ENCODE measurements around the gene MCEMP1. TPM values are rescaled to one million over a fixed set of nuclear protein-coding genes. Genes with fewer than 3 reads are reported as not detected.

Gene MCEMP1
- total and polyA plus RNA-seq, 2 of the 13 experiments (the other 11 are each of a cell fraction or from before 2014, with no cell fraction given) = not detected

DNA sequence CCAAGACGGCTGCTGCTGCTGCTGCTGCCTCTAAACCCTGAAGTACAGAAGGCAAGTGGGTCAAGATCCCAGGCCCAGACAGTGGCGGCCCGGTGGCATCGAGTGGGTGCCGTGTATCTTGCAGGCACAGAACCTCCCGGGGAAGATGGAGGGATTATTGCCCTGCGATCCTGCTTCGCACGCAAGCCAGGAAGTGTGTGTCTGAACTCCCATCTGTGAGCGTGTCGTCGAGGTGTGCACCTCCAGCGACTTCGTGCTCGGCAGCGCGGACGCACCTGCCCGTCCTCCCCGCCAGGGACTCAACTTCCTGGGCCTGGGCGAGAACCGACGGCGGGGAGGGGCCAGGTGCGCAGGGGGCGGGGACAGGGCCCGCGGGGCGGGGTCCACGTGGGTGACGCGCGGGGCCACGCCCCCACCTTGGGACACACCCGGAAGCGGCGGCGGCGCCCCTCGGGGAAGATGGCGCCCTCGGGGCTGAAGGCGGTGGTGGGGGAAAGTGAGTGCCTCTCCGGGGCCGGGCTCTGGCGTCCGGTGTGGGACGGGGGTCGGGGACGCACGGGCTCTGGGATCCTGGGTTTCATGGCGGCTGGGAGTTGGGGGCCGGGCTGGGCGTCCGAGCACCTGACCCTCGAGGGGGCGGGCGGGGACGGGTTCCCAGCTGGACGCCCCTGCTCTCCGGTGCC lies 40.1 kb upstream of the MCEMP1 start, which contains the start of gene STXBP2 (continued):
- TF ChIP-seq, protein P1, sequence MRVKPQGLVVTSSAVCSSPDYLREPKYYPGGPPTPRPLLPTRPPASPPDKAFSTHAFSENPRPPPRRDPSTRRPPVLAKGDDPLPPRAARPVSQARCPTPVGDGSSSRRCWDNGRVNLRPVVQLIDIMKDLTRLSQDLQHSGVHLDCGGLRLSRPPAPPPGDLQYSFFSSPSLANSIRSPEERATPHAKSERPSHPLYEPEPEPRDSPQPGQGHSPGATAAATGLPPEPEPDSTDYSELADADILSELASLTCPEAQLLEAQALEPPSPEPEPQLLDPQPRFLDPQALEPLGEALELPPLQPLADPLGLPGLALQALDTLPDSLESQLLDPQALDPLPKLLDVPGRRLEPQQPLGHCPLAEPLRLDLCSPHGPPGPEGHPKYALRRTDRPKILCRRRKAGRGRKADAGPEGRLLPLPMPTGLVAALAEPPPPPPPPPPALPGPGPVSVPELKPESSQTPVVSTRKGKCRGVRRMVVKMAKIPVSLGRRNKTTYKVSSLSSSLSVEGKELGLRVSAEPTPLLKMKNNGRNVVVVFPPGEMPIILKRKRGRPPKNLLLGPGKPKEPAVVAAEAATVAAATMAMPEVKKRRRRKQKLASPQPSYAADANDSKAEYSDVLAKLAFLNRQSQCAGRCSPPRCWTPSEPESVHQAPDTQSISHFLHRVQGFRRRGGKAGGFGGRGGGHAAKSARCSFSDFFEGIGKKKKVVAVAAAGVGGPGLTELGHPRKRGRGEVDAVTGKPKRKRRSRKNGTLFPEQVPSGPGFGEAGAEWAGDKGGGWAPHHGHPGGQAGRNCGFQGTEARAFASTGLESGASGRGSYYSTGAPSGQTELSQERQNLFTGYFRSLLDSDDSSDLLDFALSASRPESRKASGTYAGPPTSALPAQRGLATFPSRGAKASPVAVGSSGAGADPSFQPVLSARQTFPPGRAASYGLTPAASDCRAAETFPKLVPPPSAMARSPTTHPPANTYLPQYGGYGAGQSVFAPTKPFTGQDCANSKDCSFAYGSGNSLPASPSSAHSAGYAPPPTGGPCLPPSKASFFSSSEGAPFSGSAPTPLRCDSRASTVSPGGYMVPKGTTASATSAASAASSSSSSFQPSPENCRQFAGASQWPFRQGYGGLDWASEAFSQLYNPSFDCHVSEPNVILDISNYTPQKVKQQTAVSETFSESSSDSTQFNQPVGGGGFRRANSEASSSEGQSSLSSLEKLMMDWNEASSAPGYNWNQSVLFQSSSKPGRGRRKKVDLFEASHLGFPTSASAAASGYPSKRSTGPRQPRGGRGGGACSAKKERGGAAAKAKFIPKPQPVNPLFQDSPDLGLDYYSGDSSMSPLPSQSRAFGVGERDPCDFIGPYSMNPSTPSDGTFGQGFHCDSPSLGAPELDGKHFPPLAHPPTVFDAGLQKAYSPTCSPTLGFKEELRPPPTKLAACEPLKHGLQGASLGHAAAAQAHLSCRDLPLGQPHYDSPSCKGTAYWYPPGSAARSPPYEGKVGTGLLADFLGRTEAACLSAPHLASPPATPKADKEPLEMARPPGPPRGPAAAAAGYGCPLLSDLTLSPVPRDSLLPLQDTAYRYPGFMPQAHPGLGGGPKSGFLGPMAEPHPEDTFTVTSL (CRISPR knock-in tag; IDR thresholded peaks at IDR 0.05; ENCODE audit: borderline replicate concordance) = no peak
- 0 out of 2 replicates have a peak, but pooled peaks have one; percentile 21 for TF ChIP-seq HIVEP1 (CRISPR knock-in tag; IDR thresholded peaks at IDR 0.05)
- TF ChIP-seq ZBTB21 (CRISPR knock-in tag; IDR thresholded peaks at IDR 0.05) = no peak
- TF ChIP-seq DNMT3B (CRISPR knock-in tag; conservative IDR thresholded peaks at IDR 0.05) = no peak
- TF ChIP-seq TP53 (CRISPR knock-in tag; conservative IDR thresholded peaks at IDR 0.05) = no peak
- TF ChIP-seq RNF2 (conservative IDR thresholded peaks at IDR 0.05; ENCODE audit: low read depth) = no peak
- TF ChIP-seq, protein P2, sequence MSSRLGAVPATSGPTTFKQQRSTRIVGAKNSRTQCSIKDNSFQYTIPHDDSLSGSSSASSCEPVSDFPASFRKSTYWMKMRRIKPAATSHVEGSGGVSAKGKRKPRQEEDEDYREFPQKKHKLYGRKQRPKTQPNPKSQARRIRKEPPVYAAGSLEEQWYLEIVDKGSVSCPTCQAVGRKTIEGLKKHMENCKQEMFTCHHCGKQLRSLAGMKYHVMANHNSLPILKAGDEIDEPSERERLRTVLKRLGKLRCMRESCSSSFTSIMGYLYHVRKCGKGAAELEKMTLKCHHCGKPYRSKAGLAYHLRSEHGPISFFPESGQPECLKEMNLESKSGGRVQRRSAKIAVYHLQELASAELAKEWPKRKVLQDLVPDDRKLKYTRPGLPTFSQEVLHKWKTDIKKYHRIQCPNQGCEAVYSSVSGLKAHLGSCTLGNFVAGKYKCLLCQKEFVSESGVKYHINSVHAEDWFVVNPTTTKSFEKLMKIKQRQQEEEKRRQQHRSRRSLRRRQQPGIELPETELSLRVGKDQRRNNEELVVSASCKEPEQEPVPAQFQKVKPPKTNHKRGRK (CRISPR knock-in tag; IDR thresholded peaks at IDR 0.05) = no peak
- TF ChIP-seq RELA (CRISPR knock-in tag; IDR thresholded peaks at IDR 0.05) = no peak
- TF ChIP-seq SP140L (CRISPR knock-in tag; IDR thresholded peaks at IDR 0.05; ENCODE audit: borderline replicate concordance) = no peak
- TF ChIP-seq, protein P3, sequence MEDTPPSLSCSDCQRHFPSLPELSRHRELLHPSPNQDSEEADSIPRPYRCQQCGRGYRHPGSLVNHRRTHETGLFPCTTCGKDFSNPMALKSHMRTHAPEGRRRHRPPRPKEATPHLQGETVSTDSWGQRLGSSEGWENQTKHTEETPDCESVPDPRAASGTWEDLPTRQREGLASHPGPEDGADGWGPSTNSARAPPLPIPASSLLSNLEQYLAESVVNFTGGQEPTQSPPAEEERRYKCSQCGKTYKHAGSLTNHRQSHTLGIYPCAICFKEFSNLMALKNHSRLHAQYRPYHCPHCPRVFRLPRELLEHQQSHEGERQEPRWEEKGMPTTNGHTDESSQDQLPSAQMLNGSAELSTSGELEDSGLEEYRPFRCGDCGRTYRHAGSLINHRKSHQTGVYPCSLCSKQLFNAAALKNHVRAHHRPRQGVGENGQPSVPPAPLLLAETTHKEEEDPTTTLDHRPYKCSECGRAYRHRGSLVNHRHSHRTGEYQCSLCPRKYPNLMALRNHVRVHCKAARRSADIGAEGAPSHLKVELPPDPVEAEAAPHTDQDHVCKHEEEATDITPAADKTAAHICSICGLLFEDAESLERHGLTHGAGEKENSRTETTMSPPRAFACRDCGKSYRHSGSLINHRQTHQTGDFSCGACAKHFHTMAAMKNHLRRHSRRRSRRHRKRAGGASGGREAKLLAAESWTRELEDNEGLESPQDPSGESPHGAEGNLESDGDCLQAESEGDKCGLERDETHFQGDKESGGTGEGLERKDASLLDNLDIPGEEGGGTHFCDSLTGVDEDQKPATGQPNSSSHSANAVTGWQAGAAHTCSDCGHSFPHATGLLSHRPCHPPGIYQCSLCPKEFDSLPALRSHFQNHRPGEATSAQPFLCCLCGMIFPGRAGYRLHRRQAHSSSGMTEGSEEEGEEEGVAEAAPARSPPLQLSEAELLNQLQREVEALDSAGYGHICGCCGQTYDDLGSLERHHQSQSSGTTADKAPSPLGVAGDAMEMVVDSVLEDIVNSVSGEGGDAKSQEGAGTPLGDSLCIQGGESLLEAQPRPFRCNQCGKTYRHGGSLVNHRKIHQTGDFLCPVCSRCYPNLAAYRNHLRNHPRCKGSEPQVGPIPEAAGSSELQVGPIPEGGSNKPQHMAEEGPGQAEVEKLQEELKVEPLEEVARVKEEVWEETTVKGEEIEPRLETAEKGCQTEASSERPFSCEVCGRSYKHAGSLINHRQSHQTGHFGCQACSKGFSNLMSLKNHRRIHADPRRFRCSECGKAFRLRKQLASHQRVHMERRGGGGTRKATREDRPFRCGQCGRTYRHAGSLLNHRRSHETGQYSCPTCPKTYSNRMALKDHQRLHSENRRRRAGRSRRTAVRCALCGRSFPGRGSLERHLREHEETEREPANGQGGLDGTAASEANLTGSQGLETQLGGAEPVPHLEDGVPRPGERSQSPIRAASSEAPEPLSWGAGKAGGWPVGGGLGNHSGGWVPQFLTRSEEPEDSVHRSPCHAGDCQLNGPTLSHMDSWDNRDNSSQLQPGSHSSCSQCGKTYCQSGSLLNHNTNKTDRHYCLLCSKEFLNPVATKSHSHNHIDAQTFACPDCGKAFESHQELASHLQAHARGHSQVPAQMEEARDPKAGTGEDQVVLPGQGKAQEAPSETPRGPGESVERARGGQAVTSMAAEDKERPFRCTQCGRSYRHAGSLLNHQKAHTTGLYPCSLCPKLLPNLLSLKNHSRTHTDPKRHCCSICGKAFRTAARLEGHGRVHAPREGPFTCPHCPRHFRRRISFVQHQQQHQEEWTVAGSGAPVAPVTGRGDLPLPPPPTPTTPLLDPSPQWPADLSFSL (CRISPR knock-in tag; IDR thresholded peaks at IDR 0.05) = no peak
- TF ChIP-seq NFIC (IDR thresholded peaks at IDR 0.05; ENCODE audit: low read length) = no peak
- TF ChIP-seq, protein P4, sequence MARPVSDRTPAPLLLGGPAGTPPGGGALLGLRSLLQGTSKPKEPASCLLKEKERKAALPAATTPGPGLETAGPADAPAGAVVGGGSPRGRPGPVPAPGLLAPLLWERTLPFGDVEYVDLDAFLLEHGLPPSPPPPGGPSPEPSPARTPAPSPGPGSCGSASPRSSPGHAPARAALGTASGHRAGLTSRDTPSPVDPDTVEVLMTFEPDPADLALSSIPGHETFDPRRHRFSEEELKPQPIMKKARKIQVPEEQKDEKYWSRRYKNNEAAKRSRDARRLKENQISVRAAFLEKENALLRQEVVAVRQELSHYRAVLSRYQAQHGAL (CRISPR knock-in tag; IDR thresholded peaks at IDR 0.05; ENCODE audit: not compliant biosample characterization) = no peak

All from HepG2 (cell line).